ENCODE measurements around the gene TPM2.
"Not testable (repeated sequence)": the region's sequence is repeated elsewhere in the genome, so short reads cannot be mapped to it uniquely, and the experiment has no call there.

- TF ChIP-seq, protein P1, sequence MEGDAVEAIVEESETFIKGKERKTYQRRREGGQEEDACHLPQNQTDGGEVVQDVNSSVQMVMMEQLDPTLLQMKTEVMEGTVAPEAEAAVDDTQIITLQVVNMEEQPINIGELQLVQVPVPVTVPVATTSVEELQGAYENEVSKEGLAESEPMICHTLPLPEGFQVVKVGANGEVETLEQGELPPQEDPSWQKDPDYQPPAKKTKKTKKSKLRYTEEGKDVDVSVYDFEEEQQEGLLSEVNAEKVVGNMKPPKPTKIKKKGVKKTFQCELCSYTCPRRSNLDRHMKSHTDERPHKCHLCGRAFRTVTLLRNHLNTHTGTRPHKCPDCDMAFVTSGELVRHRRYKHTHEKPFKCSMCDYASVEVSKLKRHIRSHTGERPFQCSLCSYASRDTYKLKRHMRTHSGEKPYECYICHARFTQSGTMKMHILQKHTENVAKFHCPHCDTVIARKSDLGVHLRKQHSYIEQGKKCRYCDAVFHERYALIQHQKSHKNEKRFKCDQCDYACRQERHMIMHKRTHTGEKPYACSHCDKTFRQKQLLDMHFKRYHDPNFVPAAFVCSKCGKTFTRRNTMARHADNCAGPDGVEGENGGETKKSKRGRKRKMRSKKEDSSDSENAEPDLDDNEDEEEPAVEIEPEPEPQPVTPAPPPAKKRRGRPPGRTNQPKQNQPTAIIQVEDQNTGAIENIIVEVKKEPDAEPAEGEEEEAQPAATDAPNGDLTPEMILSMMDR (IDR thresholded peaks at IDR 0.05): not testable (repeated sequence)
- not testable (repeated sequence) for TF ChIP-seq POLR2AphosphoS5 (IDR thresholded peaks at IDR 0.05)
These were observed 52.2 kb downstream of the TPM2 start for GRCh38 chr9:35637427-35637955.

Measured in sigmoid colon (tissue), 4 donors.